Activated CD4-positive, alpha-beta memory T cell treated with anti-CD3 and anti-CD28 coated beads, Interleukin-2, amount 10 ng/mL, durations not matched to agents 7 days and 5 days (primary cell): ENCODE data around the gene AZGP1. TPM values are rescaled to one million over a fixed set of nuclear protein-coding genes. Genes with fewer than 3 reads are reported as not detected.
"Not testable (repeated sequence)": the region's sequence is repeated elsewhere in the genome, so short reads cannot be mapped to it uniquely, and the experiment has no call there.

Source experiments
- CTCF ChIA-PET: fragments of 350-600 bp; sonication (Branson Sonifier 250); formaldehyde crosslinking; loops from one replicate; lab custom pipeline; 2021; ENCODE audit warnings: antibody characterized with exemption, inconsistent platforms; lab: Charles Lee
- POLR2A ChIA-PET: fragments of 350-600 bp; sonication (Branson Sonifier 250); formaldehyde crosslinking; loops from one replicate; lab custom pipeline; 2021; ENCODE audit warnings: antibody characterized with exemption; lab: Charles Lee
- DNase-seq: peaks from one replicate; pipeline ENCODE4 v3.0.0-alpha.2; 2020
- H3K27ac Mint-ChIP-seq: one replicate; pipeline ENCODE4 v1.8.0; 2021; ENCODE audit warnings: mild to moderate bottlenecking, mixed read lengths
- H3K27me3 Mint-ChIP-seq: one replicate; pipeline ENCODE4 v1.8.0; 2021; ENCODE audit warnings: mixed read lengths
- H3K36me3 Mint-ChIP-seq: one replicate; pipeline ENCODE4 v1.8.0; 2021; ENCODE audit warnings: low read depth, mixed read lengths
- H3K4me1 Mint-ChIP-seq: one replicate; pipeline ENCODE4 v1.8.0; 2021; ENCODE audit warnings: mixed read lengths
- H3K4me3 Mint-ChIP-seq: one replicate; pipeline ENCODE4 v1.8.0; 2021; ENCODE audit warnings: mild to moderate bottlenecking, mixed read lengths
- H3K9me3 Mint-ChIP-seq: one replicate; pipeline ENCODE4 v1.8.0; 2021; ENCODE audit warnings: mixed read lengths
- total RNA-seq, 2 experiments: library from RNA; stranded (reverse); gene quantifications; one replicate each; pipeline ENCODE4 v1.2.3, GENCODE V29; 2021

AZGP1 gene
- total RNA-seq, 2 experiments from 2014 or later = not detected

GRCh38 chr7:99969813-99970212, 6.0 kb downstream of the AZGP1 start:
- not testable (repeated sequence) for DNase-seq, H3K36me3 Mint-ChIP-seq, H3K4me1 Mint-ChIP-seq, H3K4me3 Mint-ChIP-seq, H3K27ac Mint-ChIP-seq, H3K9me3 Mint-ChIP-seq, H3K27me3 Mint-ChIP-seq
- ChIA-PET CTCF (interaction anchor here (0.6 to 0.7 kb wide), 2 partner anchors 23 to 1419 kb away, joined by 3 read pairs; no protein-coding TSS in a partner anchor), POLR2A (interaction anchor here (1.3 kb wide), 1 partner anchor 50 kb away, joined by 3 read pairs; the partner anchor contains the start of gene TRIM4)

GRCh38 chr7:99969298-99969697, 6.5 kb downstream of the AZGP1 start:
- H3K27me3 Mint-ChIP-seq = peaks cover 9% of the 10 kb centered on the region
- DNase-seq = no peak
- no peaks in the 10 kb centered on the region for H3K36me3 Mint-ChIP-seq
- no peaks in the 10 kb centered on the region for H3K9me3 Mint-ChIP-seq
- CTCF ChIA-PET = interaction anchor here (0.7 kb wide), 1 partner anchor 1419 kb away, joined by 3 read pairs; no protein-coding TSS in a partner anchor
- POLR2A ChIA-PET = interaction anchor here (1.3 kb wide), 1 partner anchor 50 kb away, joined by 3 read pairs; the partner anchor contains the start of gene TRIM4
- H3K4me3 Mint-ChIP-seq = no peak overlapping the region
- no peak overlapping the region for H3K27ac Mint-ChIP-seq
- H3K4me1 Mint-ChIP-seq = no peaks in the 10 kb centered on the region

- Mint-ChIP-seq H3K27me3 (peaks cover 10% of the 10 kb centered on the region), H3K27ac (no peak overlapping the region), H3K9me3 (no peaks in the 10 kb centered on the region), H3K4me1 (peaks cover 9% of the 10 kb centered on the region), H3K4me3 (no peak overlapping the region), H3K36me3 (no peaks in the 10 kb centered on the region)
- POLR2A ChIA-PET = no interaction called here
- no peak for DNase-seq
- CTCF ChIA-PET = no interaction called here
These were observed 17.1 kb downstream of the AZGP1 start for GRCh38 chr7:99958564-99959227.

- POLR2A ChIA-PET = no interaction called here
- H3K27me3 Mint-ChIP-seq = peaks cover 10% of the 10 kb centered on the region
- H3K4me1 Mint-ChIP-seq = peaks cover 12% of the 10 kb centered on the region
- H3K36me3 Mint-ChIP-seq = no peaks in the 10 kb centered on the region
- peaks cover 5% of the 10 kb centered on the region for H3K9me3 Mint-ChIP-seq
- no peak overlapping the region for H3K4me3 Mint-ChIP-seq
- no peak for DNase-seq
- H3K27ac Mint-ChIP-seq = no peak overlapping the region
- CTCF ChIA-PET = interaction anchor here (0.6 to 1.4 kb wide), 2 partner anchors 24 to 31 kb away, joined by 3 read pairs; no protein-coding TSS in a partner anchor
These were observed 20.6 kb downstream of the AZGP1 start for GRCh38 chr7:99955247-99955646.

- H3K9me3 Mint-ChIP-seq, POLR2A ChIA-PET, H3K36me3 Mint-ChIP-seq, H3K4me3 Mint-ChIP-seq, DNase-seq, H3K27ac Mint-ChIP-seq: not testable (repeated sequence)
- H3K27me3 Mint-ChIP-seq = peaks cover 13% of the 10 kb centered on the region
- CTCF ChIA-PET = interaction anchor here (1.4 kb wide), 1 partner anchor 25 kb away, joined by 3 read pairs; no protein-coding TSS in a partner anchor
- H3K4me1 Mint-ChIP-seq = peaks cover 12% of the 10 kb centered on the region
These were observed 21.2 kb downstream of the AZGP1 start for GRCh38 chr7:99954643-99955042.

- DNase-seq = no peak
- ChIA-PET CTCF (no interaction called here), POLR2A (no interaction called here)
- Mint-ChIP-seq H3K4me1 (peaks cover 12% of the 10 kb centered on the region), H3K27me3 (peaks cover 16% of the 10 kb centered on the region), H3K36me3 (no peaks in the 10 kb centered on the region), H3K4me3 (no peak overlapping the region), H3K9me3 (peaks cover 5% of the 10 kb centered on the region), H3K27ac (no peak overlapping the region)
These were observed 22.2 kb downstream of the AZGP1 start for GRCh38 chr7:99953649-99954048.

- POLR2A ChIA-PET, H3K4me3 Mint-ChIP-seq, H3K27ac Mint-ChIP-seq, H3K9me3 Mint-ChIP-seq, DNase-seq, H3K36me3 Mint-ChIP-seq: not testable (repeated sequence)
- peaks cover 16% of the 10 kb centered on the region for H3K27me3 Mint-ChIP-seq
- peaks cover 12% of the 10 kb centered on the region for H3K4me1 Mint-ChIP-seq
- CTCF ChIA-PET = interaction anchor here (0.6 kb wide), 1 partner anchor 604 kb away, joined by 3 read pairs; no protein-coding TSS in a partner anchor
These were observed 23.2 kb downstream of the AZGP1 start for GRCh38 chr7:99952649-99953048.

GRCh38 chr7:99950819-99951218, 25.0 kb downstream of the AZGP1 start:
- H3K27ac Mint-ChIP-seq, POLR2A ChIA-PET, H3K36me3 Mint-ChIP-seq, H3K9me3 Mint-ChIP-seq, H3K4me3 Mint-ChIP-seq, DNase-seq: not testable (repeated sequence)
- H3K4me1 Mint-ChIP-seq = peaks cover 10% of the 10 kb centered on the region
- CTCF ChIA-PET = interaction anchor here (2.0 to 2.1 kb wide), 2 partner anchors 21 to 32 kb away, joined by 6 to 9 read pairs; partner anchors contain the start of genes GJC3 and TRIM4
- peaks cover 13% of the 10 kb centered on the region for H3K27me3 Mint-ChIP-seq

- ChIA-PET CTCF (interaction anchor here (1.3 to 2.1 kb wide), 4 partner anchors 17 to 452 kb away, joined by 3 to 9 read pairs (median 4); partner anchors contain the start of genes GJC3 and TRIM4), POLR2A (no interaction called here)
- DNase-seq = no peak
- Mint-ChIP-seq H3K4me1 (peaks cover 4% of the 10 kb centered on the region), H3K9me3 (peaks cover 5% of the 10 kb centered on the region), H3K36me3 (no peaks in the 10 kb centered on the region), H3K27me3 (peaks cover 6% of the 10 kb centered on the region), H3K27ac (no peak overlapping the region), H3K4me3 (no peak overlapping the region)
These were observed 26.1 kb downstream of the AZGP1 start for GRCh38 chr7:99949645-99950228.

- H3K4me1 Mint-ChIP-seq = peaks cover 3% of the 10 kb centered on the region
- ChIA-PET POLR2A (no interaction called here), CTCF (interaction anchor here (1.3 to 1.6 kb wide), 2 partner anchors 34 to 35 kb away, joined by 3 to 6 read pairs; no protein-coding TSS in a partner anchor)
- DNase-seq = no peak
- H3K27ac Mint-ChIP-seq = no peak overlapping the region
- no peak overlapping the region for H3K4me3 Mint-ChIP-seq
- H3K36me3 Mint-ChIP-seq = no peaks in the 10 kb centered on the region
- peaks cover 5% of the 10 kb centered on the region for H3K9me3 Mint-ChIP-seq
- peaks cover 18% of the 10 kb centered on the region for H3K27me3 Mint-ChIP-seq
These were observed 28.2 kb downstream of the AZGP1 start for GRCh38 chr7:99947608-99948007.

GRCh38 chr7:99944497-99945070, 31.2 kb downstream of the AZGP1 start:
- Mint-ChIP-seq H3K4me1 (peaks cover 3% of the 10 kb centered on the region), H3K27ac (no peak overlapping the region), H3K4me3 (no peak overlapping the region), H3K27me3 (peaks cover 27% of the 10 kb centered on the region), H3K9me3 (no peaks in the 10 kb centered on the region), H3K36me3 (no peaks in the 10 kb centered on the region)
- CTCF ChIA-PET = no interaction called here
- POLR2A ChIA-PET = no interaction called here
- no peak for DNase-seq

- H3K9me3 Mint-ChIP-seq = peaks cover 4% of the 10 kb centered on the region
- no peak for DNase-seq
- ChIA-PET CTCF (no interaction called here), POLR2A (interaction anchor here (1.0 kb wide), 1 partner anchor 25 kb away, joined by 3 read pairs; no protein-coding TSS in a partner anchor)
- peaks cover 5% of the 10 kb centered on the region for H3K36me3 Mint-ChIP-seq
- H3K4me3 Mint-ChIP-seq = no peak overlapping the region
- peaks cover 3% of the 10 kb centered on the region for H3K4me1 Mint-ChIP-seq
- H3K27me3 Mint-ChIP-seq = peaks cover 30% of the 10 kb centered on the region
- no peak overlapping the region for H3K27ac Mint-ChIP-seq
These were observed 32.0 kb downstream of the AZGP1 start for GRCh38 chr7:99943641-99944496.
